Measurements from ENCODE around the gene COBLL1.

Gene COBLL1

DNA sequence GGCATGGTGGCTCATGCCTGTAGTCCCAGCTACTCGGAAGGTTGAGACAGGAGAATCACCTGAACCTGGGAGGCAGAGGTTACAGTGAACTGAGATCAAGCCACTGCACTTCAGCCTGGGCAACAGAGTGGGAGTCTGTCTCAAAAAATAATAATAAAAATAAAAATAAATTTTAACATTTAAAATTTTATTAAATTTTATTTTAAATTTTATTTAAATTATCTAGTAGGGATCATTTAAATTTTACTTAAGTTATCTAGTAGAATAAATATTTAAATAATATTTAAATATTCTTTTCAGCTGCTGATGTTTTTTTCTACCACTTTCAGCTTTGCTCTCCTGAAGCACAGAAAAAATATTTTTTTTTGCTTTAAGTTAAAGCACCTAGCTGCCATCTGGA lies 10.4 kb downstream of the COBLL1 start:
- DNase-seq = no peak
- in situ Hi-C loops (cut with MboI; ENCODE audit: low pct_unique_long_range_greater_than_20kb, low sequenced_read_pairs) = no loop called here

DNA sequence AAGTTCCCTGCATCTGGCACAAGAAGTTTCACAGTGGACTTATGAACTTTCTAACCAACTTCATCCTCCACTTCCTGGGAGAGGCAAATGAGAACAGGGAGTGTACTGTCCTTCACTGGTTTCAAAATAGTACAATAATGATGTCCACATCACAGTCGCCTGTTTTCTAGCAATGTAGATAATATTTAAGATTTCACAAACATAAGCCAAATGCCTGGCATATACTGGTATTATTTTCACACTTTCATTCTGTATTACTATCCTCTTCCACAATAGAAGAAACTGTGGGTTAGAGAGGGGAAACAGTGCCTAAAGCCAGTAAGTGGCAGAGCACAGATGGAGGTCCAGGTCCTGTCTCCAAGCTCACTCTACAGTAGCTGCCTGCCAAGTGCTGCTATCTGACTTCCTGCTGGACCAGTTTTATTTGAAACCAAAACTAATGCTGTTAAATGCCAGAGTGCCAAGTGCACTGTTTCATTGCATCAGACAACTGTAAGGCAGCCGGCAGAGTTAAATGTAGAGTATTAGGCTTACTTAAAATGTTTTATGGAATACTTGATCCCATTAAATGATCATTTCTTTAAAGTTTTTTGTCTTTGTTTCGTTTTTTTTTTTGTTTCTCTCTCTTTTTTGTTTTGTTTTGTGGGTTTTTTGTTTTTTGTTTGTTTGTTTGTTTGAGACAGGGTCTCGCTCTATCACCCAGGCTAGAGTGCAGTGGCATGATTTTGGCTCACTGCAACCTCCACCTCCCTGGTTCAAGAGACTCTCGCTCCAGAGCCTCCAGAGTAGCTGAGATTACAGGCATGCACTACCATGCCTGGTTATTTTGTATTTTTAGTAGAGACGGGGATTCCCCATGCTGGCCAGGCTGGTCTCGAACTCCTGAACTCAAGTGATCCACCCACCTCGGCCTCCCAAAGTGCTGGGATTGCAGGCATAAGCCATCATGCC lies 15.1 kb downstream of the COBLL1 start:
- in situ Hi-C loops (cut with MboI; ENCODE audit: low pct_unique_long_range_greater_than_20kb, low sequenced_read_pairs) = no loop called here
- DNase-seq = no peak

DNA sequence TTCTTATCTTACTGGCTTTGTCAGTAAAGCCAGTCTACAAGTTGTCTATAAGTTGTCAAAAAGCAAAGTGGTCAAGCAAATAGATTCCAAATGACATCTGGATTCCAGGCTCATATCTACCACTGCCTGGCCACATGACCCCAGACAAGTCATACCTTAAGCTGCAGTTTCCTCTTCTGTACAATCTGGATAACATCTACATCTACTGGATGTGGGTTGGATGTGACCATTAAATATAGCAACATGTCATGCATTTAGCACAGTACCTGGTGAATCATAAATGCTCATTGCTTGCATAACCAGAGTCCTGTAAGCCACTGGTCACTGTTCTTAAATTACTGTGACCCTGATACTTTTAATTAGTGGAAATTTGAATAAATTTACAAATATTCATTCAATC lies 16.8 kb downstream of the COBLL1 start:
- no peak for DNase-seq
- in situ Hi-C loops (cut with MboI; ENCODE audit: low pct_unique_long_range_greater_than_20kb, low sequenced_read_pairs) = no loop called here

DNA sequence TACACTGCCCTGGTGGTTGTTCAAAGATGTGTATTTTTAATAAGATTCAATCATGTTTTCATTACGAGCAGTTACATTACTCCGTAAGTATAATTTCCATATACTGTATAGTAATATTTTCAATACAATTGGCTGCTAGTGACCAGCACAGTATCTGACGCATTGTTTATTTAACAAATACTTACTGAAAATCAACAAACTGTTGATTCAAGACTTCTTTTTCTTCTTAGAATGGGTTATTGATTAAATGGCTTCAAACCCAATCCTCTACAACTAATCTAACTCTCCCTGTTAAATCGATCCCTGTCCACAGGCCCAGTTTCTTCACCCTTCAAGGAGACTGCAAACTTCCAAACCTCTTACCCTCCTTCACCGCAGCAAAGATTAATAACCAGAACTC lies 18.5 kb downstream of the COBLL1 start:
- DNase-seq = no peak
- in situ Hi-C loops (cut with MboI; ENCODE audit: low pct_unique_long_range_greater_than_20kb, low sequenced_read_pairs) = no loop called here

DNA sequence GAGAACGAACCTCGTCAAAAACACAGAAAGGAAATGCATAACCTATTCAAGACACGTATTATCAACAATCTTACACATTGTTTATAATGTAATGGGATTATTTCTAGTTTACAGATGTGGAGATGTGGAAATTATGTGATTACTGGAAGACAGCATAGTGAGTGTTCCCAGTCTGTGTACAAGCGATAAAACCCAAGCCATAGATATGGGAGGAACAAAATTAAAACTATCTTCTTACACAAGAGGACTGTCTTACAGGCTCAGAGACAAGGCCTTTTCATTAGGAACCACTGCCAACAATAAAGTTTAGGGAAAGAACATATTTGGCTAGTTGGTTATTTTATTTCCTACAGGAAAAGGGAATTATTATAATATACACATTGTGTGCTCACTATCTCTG lies 20.3 kb downstream of the COBLL1 start:
- no peak for DNase-seq

DNA sequence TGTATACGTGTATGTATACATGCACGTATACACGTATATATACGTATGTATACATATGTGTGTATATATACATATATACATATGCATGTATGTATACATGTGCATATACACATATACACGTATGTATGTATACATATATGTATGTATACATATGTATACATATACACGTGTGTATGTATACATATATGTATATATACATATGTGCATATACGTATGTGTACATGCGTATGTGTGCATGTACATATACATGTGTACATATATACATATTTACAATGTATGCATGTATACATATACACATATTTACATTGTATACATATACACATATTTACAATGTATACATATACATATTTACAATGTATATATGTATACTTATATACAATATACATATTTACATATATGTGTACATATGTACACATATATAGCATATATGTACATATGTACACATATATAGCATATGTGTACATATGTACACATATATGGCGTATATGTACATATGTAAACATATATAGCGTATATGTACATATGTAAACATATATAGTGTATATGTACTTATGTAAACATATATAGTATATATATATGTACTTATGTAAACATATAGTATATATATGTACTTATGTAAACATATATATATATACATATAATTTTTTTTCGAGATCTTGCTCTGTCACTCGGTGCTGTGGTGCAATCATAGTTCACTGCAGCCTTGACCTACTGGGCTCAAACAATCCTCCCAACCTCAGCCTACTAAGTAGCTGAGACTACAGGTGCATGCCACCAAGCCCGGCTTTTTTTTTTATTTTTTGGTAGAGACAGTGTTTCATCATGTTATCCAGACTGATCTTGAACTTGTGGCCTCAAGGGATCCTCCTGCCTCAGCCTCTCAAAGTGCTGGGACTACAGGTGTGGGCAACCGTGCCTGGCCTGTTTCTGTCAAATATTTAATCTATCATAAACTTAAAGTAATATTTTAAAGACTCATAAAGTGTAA lies 23.2 kb downstream of the COBLL1 start:
- no peak for DNase-seq
- in situ Hi-C loops (cut with MboI; ENCODE audit: low pct_unique_long_range_greater_than_20kb, low sequenced_read_pairs) = no loop called here

More for the DNA sequence above, 20.3 kb downstream of the COBLL1 start:
- in situ Hi-C loops (cut with MboI; ENCODE audit: low pct_unique_long_range_greater_than_20kb, low sequenced_read_pairs) = no loop called here

DNA sequence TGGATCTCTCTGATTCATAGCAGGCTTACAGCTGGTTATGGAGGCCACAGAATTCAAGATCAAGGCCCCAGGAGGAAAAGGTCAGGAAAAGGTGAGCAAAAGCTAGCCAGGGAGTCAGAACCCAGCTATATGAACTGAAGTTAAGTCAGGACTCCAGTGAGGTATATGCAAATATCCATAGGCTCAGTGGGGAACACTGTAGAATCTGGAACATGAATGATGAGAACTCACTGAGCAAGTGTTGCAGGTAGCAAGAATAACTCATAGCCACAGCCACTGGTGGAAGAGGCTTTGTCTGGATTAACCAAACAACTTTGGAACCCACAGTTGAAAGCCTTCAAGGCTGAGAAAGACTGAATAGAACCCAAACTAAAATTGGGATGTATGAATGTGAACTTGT lies 24.7 kb downstream of the COBLL1 start:
- DNase-seq = no peak
- in situ Hi-C loops (cut with MboI; ENCODE audit: low pct_unique_long_range_greater_than_20kb, low sequenced_read_pairs) = no loop called here

DNA sequence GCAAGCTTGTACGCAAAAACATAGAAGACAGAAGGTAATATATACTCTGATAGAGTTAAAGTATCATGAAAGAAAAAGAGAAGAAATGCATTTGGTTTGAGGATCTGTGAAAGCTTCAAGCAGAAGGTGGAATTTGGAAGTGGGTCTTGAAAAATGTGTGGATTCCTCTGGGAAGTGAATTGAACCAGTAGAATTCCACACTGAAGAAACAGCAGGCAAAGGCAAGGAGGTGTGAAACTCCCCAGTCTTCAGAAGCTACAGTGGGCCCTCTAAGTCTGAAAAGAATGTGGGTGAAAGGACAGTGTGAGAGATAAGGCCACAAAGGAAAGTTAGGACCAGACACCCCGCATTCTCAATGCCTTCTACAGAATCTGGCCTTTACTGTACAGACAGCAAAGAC lies 25.6 kb downstream of the COBLL1 start:
- DNase-seq = no peak
- in situ Hi-C loops (cut with MboI; ENCODE audit: low pct_unique_long_range_greater_than_20kb, low sequenced_read_pairs) = no loop called here

DNA sequence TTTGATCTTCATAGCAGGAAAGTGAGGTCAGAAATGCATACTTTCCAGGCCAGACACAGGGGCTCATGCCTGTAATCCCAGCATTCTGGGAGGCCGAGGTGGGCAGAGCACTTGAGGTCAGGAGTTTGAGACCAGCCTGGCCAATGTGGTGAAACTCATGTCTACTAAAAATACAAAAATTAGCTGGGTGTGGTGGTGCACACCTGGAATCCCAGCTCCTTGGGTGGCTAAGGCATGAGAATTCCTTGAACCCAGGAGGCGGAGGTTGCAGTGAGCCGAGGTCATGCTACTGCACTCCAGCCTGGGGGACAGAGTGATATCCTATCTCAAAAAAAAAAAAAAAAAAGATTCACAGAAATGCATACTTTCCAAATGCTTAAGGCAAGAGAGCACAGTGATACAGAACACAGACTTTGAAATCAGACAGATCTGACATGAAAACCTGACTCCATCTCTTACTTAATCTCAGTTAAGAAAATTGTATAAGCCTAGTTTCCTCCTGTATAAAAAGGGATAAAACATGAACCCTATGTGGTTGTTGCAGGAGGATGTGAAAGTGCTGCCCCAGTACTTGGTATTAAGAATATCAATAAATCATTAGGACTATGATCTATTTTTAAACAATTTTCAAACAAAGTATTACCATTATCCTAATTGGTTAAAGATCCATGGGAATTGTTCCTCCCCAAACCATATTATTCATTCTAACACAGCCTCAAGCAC lies 26.4 kb downstream of the COBLL1 start:
- in situ Hi-C loops (cut with MboI; ENCODE audit: low pct_unique_long_range_greater_than_20kb, low sequenced_read_pairs) = no loop called here

DNA sequence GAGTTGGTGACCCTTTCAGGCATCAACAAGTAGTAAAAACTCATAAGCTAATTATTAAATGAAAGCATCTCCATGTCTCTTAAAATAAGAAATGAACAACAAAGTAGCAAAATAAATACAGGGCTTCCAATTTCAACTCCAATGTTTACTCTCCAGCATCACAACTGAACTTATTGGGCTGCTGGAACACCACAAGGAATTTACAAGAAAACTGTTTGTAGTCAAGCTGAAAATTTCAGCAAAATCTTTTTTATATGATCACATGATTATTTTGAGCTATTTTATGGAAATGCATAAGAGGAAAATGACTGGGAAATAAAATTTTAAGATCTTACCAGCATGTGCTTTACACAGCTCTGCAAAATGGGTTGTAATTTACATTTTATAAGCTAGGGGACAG lies 28.1 kb downstream of the COBLL1 start:
- in situ Hi-C loops (cut with MboI; ENCODE audit: low pct_unique_long_range_greater_than_20kb, low sequenced_read_pairs) = no loop called here

More for the DNA sequence above, 26.4 kb downstream of the COBLL1 start:
- no peak for DNase-seq

DNA sequence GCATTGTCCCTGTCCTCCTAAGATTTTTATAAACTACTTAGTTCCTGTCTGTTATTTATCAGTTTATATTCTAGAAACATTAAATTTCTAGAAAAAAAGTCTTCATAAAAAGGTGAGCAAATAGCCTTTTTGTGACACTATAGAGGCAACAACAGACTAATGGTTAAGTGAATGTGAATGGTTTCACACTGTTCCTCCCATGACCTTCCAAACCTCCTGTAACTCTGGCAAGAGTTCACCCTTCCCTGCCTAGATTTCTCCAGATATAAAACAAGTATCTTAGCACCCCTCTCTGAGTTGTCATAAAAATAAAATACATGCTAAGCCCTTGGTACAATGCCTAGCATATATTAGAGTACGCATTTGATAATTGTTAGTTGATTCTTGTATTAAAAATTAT lies 29.2 kb downstream of the COBLL1 start:
- in situ Hi-C loops (cut with MboI; ENCODE audit: low pct_unique_long_range_greater_than_20kb, low sequenced_read_pairs) = no loop called here
- no peak for DNase-seq

More for the DNA sequence above, 28.1 kb downstream of the COBLL1 start:
- no peak for DNase-seq

DNA sequence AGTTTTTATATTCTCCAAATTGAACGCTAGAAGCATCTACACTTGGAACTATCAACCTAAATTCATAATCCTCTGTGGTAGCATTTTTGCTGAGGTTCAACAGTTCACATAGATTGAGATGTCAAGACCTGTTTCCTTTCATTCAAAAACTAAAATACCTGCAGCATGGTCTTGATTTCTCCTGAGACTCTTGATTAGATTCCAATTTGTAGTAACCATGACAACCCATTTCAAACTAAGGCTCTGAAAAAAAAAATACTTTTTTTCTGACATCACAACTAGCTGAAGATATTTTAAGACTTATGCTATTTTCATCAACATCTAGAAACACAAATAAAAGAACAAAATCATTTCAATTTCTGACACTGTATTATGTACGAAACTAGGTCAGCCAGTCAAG lies 29.8 kb downstream of the COBLL1 start:
- DNase-seq = no peak
- in situ Hi-C loops (cut with MboI; ENCODE audit: low pct_unique_long_range_greater_than_20kb, low sequenced_read_pairs) = no loop called here

DNA sequence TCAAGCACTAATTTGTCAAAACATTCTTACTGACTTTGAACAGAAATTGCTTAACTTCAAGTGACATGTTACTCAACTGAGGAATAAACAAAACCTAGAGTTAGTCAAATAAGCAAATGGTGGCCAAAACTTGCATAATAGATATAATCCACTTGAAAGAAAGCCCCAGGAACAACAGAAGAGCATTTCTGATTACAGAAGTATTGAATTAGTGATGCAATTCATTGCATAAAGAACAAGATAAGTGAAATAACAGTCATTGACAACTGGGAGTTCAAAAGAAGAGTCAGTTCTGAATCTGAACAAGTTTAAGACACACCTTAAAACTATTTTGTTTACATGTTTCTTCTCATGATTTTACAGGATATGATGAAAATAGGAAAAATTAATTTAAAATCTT lies 30.8 kb downstream of the COBLL1 start:
- DNase-seq = no peak
- in situ Hi-C loops (cut with MboI; ENCODE audit: low pct_unique_long_range_greater_than_20kb, low sequenced_read_pairs) = no loop called here

DNA sequence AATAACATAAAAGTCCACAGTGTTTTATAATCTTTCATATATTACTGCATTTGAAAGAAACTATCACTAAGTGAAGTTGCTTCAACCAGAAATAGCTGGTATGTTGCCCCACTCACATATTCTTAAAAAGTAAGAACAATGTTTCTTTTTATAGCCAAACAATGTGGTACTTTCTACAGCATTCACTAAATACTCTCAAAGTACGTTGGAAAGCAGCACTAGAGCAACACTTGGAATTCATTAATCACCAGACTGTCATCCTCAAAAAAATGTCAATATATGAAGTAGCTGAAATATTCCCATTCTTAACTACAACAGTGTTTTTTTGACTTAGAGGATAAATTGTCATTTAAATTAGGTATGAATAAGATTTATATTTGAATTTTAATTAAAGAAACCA lies 32.8 kb downstream of the COBLL1 start:
- in situ Hi-C loops (cut with MboI; ENCODE audit: low pct_unique_long_range_greater_than_20kb, low sequenced_read_pairs) = no loop called here
- no peak for DNase-seq

DNA sequence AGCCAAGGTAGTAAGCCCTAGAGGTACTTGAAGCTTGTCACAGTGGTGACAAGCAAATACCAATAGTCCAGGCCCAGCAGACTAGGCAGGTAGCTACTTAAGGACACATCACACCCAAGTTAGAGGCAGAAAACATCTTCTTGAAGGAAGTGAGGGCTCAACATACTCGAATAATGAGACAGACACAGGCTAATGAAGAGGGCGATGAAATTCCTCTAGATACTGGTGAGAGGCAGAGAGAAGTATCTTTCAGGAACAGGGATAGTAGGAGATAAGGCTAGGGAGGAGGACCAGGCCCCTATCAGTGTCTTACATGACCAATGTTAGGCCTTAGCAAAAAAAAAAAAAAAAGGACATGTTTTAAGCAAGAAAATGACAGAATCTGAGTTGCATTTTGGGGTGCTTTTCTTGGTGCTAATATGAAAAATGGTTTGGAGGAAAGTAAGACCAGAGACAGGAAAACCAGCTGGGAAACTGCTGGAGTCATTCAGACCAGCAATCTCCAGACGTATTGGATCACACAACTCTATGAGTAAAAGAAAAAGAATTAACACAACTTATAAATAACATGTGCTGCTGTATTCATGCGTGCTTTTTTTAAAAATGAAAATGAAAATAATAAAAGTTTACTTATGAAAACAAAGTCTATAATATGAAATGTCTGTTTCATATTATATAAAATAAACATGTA lies 37.7 kb downstream of the COBLL1 start:
- in situ Hi-C loops (cut with MboI; ENCODE audit: low pct_unique_long_range_greater_than_20kb, low sequenced_read_pairs) = no loop called here
- no peak for DNase-seq

DNA sequence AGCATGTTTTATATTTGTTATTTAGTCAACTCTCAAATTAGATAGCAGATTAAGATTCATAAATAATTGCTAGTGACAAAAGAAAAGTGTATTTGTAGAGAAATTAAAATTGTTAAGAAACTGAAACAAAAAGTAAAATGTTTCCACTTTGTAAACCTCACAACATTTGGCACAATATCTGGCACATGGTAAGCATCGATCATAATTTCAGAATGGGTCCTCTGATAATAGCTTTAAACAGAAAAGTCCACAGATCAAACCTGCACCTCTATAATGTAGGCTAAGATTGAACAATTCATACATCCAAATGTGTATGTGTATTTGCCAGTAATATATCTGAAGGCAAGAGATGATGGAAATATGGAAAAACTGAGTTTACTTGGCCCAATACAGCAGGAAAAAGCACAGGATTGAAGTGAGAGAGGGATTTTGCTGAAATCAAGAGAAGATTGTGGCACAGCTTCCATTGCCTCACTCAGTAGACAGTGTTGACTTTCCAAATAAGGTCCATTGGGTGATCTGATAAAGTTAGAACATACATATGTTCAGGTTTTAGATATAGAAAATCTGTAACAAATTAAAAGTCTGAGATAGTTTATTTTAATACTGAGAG lies 39.4 kb downstream of the COBLL1 start:
- no peak for DNase-seq
- in situ Hi-C loops (cut with MboI; ENCODE audit: low pct_unique_long_range_greater_than_20kb, low sequenced_read_pairs) = no loop called here

DNA sequence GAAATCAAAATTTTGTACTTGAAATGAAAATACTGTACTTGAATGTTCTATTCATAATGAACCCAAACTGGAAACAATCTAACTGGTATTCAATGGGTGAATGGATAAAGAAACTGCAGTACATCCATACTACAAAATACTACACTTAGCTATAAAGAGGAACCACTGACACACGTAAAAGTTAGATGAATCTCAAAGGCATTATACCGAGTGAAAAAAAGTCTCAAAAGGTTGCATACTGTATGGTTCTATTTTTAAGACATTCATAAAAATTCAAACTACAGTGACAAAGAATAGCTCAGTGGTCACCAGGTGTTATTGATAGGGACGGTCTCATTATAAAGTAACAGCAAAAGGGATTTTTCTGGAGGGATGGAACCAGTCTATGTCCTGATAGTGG lies 41.1 kb downstream of the COBLL1 start:
- in situ Hi-C loops (cut with MboI; ENCODE audit: low pct_unique_long_range_greater_than_20kb, low sequenced_read_pairs) = no loop called here

DNA sequence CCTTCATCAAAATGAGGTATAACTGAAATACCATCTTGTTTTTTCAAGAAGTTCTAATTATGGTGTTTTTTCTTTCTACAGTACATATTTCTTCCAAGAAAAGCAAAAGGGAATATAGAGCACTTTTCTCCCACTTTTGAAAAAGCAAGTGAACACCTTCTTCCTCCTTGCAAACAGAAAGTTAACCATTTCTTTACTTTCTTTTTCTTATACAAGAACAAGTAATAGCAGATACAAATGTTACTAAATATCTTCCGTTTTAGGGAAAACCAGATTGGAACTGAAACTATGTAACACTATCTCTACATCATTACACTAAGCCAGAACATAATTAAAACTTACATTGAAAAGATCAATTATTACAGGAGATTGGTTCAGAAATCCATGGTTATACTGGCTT lies 44.0 kb downstream of the COBLL1 start:
- in situ Hi-C loops (cut with MboI; ENCODE audit: low pct_unique_long_range_greater_than_20kb, low sequenced_read_pairs) = no loop called here
- no peak for DNase-seq

More for the DNA sequence above, 41.1 kb downstream of the COBLL1 start:
- DNase-seq = no peak

Data from KBM-7 (cell line).